MM.1S (cell line): Measurements from ENCODE around the gene KNOP1.

Experiments used
- DNase-seq: peaks from one replicate; pipeline ENCODE4 v3.0.0-alpha.2; 2015
- H2AFZ ChIP-seq: fragments of 300-600 bp; sonication (generic); 2 replicates; pipeline ENCODE4 v1.6.0; 2016; ENCODE audit warnings: antibody characterized with exemption, low read length
- H3F3A ChIP-seq: fragments of 300-600 bp; sonication (generic); 2 replicates; pipeline ENCODE4 v1.6.1; 2016; ENCODE audit warnings: mild to moderate bottlenecking, antibody characterized with exemption, low read length, moderate library complexity, mixed read lengths; ENCODE audit not compliant: insufficient read depth
- H3K27ac ChIP-seq: fragments of 300-600 bp; sonication (generic); 2 replicates; pipeline ENCODE4 v1.5.1; 2016; ENCODE audit warnings: mild to moderate bottlenecking, low read length
- H3K27me3 ChIP-seq: fragments of 300-600 bp; sonication (generic); replicated peaks from 2 replicates; pipeline ENCODE4 v1.6.0; 2016; ENCODE audit warnings: low read length; ENCODE audit not compliant: insufficient read depth
- H3K36me3 ChIP-seq: fragments of 300-600 bp; sonication (generic); replicated peaks from 2 replicates; pipeline ENCODE4 v1.6.1; 2016; ENCODE audit warnings: mild to moderate bottlenecking, low read length, mixed read lengths; ENCODE audit not compliant: insufficient read depth
- H3K4me1 ChIP-seq: fragments of 300-600 bp; sonication (generic); 2 replicates; pipeline ENCODE4 v1.6.1; 2016; ENCODE audit warnings: low read length, mixed read lengths
- H3K4me2 ChIP-seq: fragments of 300-600 bp; sonication (generic); 2 replicates; pipeline ENCODE4 v1.6.0; 2016; ENCODE audit warnings: low read depth, low read length
- H3K4me3 ChIP-seq: fragments of 300-600 bp; sonication (generic); 2 replicates; pipeline ENCODE4 v1.5.1; 2016; ENCODE audit warnings: low read length, mixed read lengths
- H3K79me2 ChIP-seq: fragments of 300-600 bp; sonication (generic); 2 replicates; pipeline ENCODE4 v1.6.1; 2016; ENCODE audit warnings: mixed run types, low read length, mixed read lengths
- H3K9ac ChIP-seq: fragments of 300-600 bp; sonication (generic); 2 replicates; pipeline ENCODE4 v1.6.1; 2016; ENCODE audit warnings: low read length, mixed read lengths
- H3K9me2 ChIP-seq: fragments of 300-600 bp; sonication (generic); replicated peaks from 2 replicates; pipeline ENCODE4 v1.6.1; 2016; ENCODE audit warnings: mild to moderate bottlenecking, low read length, mixed read lengths; ENCODE audit not compliant: insufficient read depth
- H3K9me3 ChIP-seq: fragments of 300-600 bp; sonication (generic); replicated peaks from 2 replicates; pipeline ENCODE4 v1.6.1; 2016; ENCODE audit warnings: mild to moderate bottlenecking, low read length, mixed read lengths; ENCODE audit not compliant: insufficient read depth
- H4K20me1 ChIP-seq: fragments of 300-600 bp; sonication (generic); 2 replicates; pipeline ENCODE4 v1.6.1; 2016; ENCODE audit warnings: mild to moderate bottlenecking, low read length, moderate library complexity, mixed read lengths; ENCODE audit not compliant: insufficient read depth
- CTCF ChIP-seq: fragments of 300-600 bp; sonication (generic); IDR thresholded peaks from 2 replicates; pipeline ENCODE4 v1.5.1; 2016; ENCODE audit warnings: antibody characterized with exemption, low read length, mixed read lengths
- EZH2 ChIP-seq: fragments of 300-600 bp; sonication (generic); optimal IDR thresholded peaks from 2 replicates; pipeline ENCODE3; 2017; ENCODE audit warnings: low read depth, mild to moderate bottlenecking, antibody characterized with exemption, low read length, mixed read lengths
- EZH2phosphoT487 ChIP-seq: fragments of 300-600 bp; sonication (generic); IDR thresholded peaks from 2 replicates; pipeline ENCODE4 v1.6.1; 2018; ENCODE audit warnings: antibody characterized with exemption, low read length

Gene KNOP1

GRCh38 chr16:19678804-19679203, 39.2 kb downstream of the KNOP1 start:
- Histone ChIP-seq H2AFZ (no peak overlapping the region), H3K27ac (no peak overlapping the region), H3K4me3 (no peak overlapping the region), H3K4me1 (no peaks in the 10 kb centered on the region), H3K79me2 (no peaks in the 10 kb centered on the region), H3K9me3 (no peaks in the 10 kb centered on the region), H3K4me2 (no peak overlapping the region), H3F3A (no peaks in the 10 kb centered on the region), H4K20me1 (no peaks in the 10 kb centered on the region), H3K27me3 (no peaks in the 10 kb centered on the region), H3K9ac (no peak overlapping the region), H3K9me2 (no peaks in the 10 kb centered on the region), H3K36me3 (no peaks in the 10 kb centered on the region)
- no peak for DNase-seq
- TF ChIP-seq CTCF, result no peak
- no peak for TF ChIP-seq EZH2phosphoT487
- no peak for TF ChIP-seq EZH2

DNA sequence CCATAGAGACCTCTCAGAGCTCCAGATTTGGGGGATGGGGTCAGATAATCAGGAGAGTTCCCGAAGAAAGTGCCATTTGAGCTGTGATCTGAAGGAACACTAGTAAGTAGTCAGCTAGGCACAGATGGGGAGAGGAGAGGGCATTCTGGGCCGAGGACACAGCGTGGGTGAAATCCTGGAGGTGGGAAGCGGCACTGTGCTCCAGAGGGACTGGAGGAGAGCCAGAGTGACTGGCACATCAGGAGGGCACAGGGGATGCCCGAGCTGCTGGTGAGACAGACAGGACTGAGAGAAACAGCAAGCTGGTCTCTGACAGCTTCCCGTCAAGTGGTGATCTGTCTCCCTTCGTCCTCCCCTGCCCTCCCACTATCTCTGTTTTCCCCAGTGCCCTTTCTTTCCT, 40.6 kb downstream of the KNOP1 start:
- Histone ChIP-seq H3K4me3 (no peak overlapping the region), H3K27ac (no peak overlapping the region), H3K4me1 (no peaks in the 10 kb centered on the region), H3K9me3 (no peaks in the 10 kb centered on the region), H3K79me2 (no peaks in the 10 kb centered on the region), H3K9ac (no peak overlapping the region), H3K36me3 (no peaks in the 10 kb centered on the region), H2AFZ (no peak overlapping the region), H3F3A (no peaks in the 10 kb centered on the region), H4K20me1 (no peaks in the 10 kb centered on the region), H3K4me2 (no peak overlapping the region), H3K9me2 (no peaks in the 10 kb centered on the region), H3K27me3 (no peaks in the 10 kb centered on the region)
- TF ChIP-seq CTCF, result no peak
- TF ChIP-seq EZH2phosphoT487, result no peak
- TF ChIP-seq EZH2, result no peak
- DNase-seq, result no peak

GRCh38 chr16:19674485-19674884, 43.5 kb downstream of the KNOP1 start:
- Histone ChIP-seq H3K9ac (no peak overlapping the region), H3K4me3 (no peak overlapping the region), H3F3A (no peaks in the 10 kb centered on the region), H3K9me3 (no peaks in the 10 kb centered on the region), H2AFZ (no peak overlapping the region), H4K20me1 (no peaks in the 10 kb centered on the region), H3K4me1 (no peaks in the 10 kb centered on the region), H3K4me2 (no peak overlapping the region), H3K27ac (no peak overlapping the region), H3K79me2 (no peaks in the 10 kb centered on the region), H3K27me3 (no peaks in the 10 kb centered on the region), H3K36me3 (no peaks in the 10 kb centered on the region), H3K9me2 (no peaks in the 10 kb centered on the region)
- TF ChIP-seq EZH2phosphoT487, result no peak
- TF ChIP-seq CTCF, result no peak
- TF ChIP-seq EZH2, result no peak
- no peak for DNase-seq
